Activated T-cell treated with anti-CD3 and anti-CD28 coated beads for 1 hour (primary cell): Measurements from ENCODE around the gene EFNA5.

Experiments used
- DNase-seq: peaks from one replicate; pipeline ENCODE4 v3.0.0-alpha.2; 2020; ENCODE audit warnings: low read depth

EFNA5 gene

GRCh38 chr5:107426209-107426608 is 244.5 kb downstream of the EFNA5 start:
- DNase-seq: no peak

GRCh38 chr5:107425541-107426031 is 245.2 kb downstream of the EFNA5 start:
- DNase-seq: no peak

- DNase-seq: no peak
Observed at GRCh38 chr5:107424491-107424890, 246.2 kb downstream of the EFNA5 start.

GRCh38 chr5:107422494-107422893 is 248.2 kb downstream of the EFNA5 start:
- DNase-seq: no peak

GRCh38 chr5:107419498-107419897 is 251.2 kb downstream of the EFNA5 start:
- no peak for DNase-seq

- DNase-seq: no peak
Observed at GRCh38 chr5:107418902-107419301, 251.8 kb downstream of the EFNA5 start.

GRCh38 chr5:107418071-107418470 is 252.7 kb downstream of the EFNA5 start:
- DNase-seq: no peak

- DNase-seq: no peak
Observed at GRCh38 chr5:107415762-107416161, 255.0 kb downstream of the EFNA5 start.

GRCh38 chr5:107414802-107415201 is 255.9 kb downstream of the EFNA5 start:
- DNase-seq: no peak

- DNase-seq: no peak
Observed at GRCh38 chr5:107413754-107414153, 257.0 kb downstream of the EFNA5 start.

GRCh38 chr5:107408564-107408963 is 262.2 kb downstream of the EFNA5 start:
- no peak for DNase-seq

- DNase-seq: no peak
Observed at GRCh38 chr5:107407713-107408298, 262.9 kb downstream of the EFNA5 start.

- no peak for DNase-seq
Observed at GRCh38 chr5:107404595-107405374, 266.0 kb downstream of the EFNA5 start.

- no peak for DNase-seq
Observed at GRCh38 chr5:107403228-107403953, 267.3 kb downstream of the EFNA5 start.

- no peak for DNase-seq
Observed at GRCh38 chr5:107402434-107403227, 268.1 kb downstream of the EFNA5 start.

GRCh38 chr5:107401470-107402122 is 269.1 kb downstream of the EFNA5 start:
- no peak for DNase-seq

GRCh38 chr5:107400328-107400727 is 270.4 kb downstream of the EFNA5 start:
- no peak for DNase-seq

- DNase-seq: no peak
Observed at GRCh38 chr5:107398703-107399102, 272.0 kb downstream of the EFNA5 start.

- DNase-seq: no peak
Observed at GRCh38 chr5:107396351-107396690, 274.4 kb downstream of the EFNA5 start.

GRCh38 chr5:107395632-107396350 is 274.9 kb downstream of the EFNA5 start:
- DNase-seq: no peak

- DNase-seq: no peak
Observed at GRCh38 chr5:107393851-107394250, 276.9 kb downstream of the EFNA5 start.
